Measurements from ENCODE around the gene XKRX.

- TF ChIP-seq CTCF (IDR thresholded peaks at IDR 0.05; ENCODE audit: insufficient read depth, low read length), result no peak
- no peak for TF ChIP-seq POLR2AphosphoS5 (IDR thresholded peaks at IDR 0.05; ENCODE audit: low read depth)
- no peak for TF ChIP-seq REST (IDR thresholded peaks at IDR 0.05; ENCODE audit: insufficient replicate concordance, low read depth)
- no peak for TF ChIP-seq GABPA (IDR thresholded peaks at IDR 0.05; ENCODE audit: low read depth)
Measured at GRCh38 chrX:100973411-100973810, 44.7 kb upstream of the XKRX start.
